HG02840 (cell line): Measurements from ENCODE around the gene SLC38A1.
"Not testable (repeated sequence)": the region's sequence is repeated elsewhere in the genome, so short reads cannot be mapped to it uniquely, and the experiment has no call there.

ENCODE experiments used
- ATAC-seq: cut with Tn5 transposase; IDR thresholded peaks from one replicate; pipeline ENCODE4 v1.9.1; 2021; ENCODE audit warnings: mild to moderate bottlenecking, moderate library complexity, moderate number of reproducible peaks; ENCODE audit not compliant: unreplicated experiment, low FRiP score

SLC38A1 gene

DNA sequence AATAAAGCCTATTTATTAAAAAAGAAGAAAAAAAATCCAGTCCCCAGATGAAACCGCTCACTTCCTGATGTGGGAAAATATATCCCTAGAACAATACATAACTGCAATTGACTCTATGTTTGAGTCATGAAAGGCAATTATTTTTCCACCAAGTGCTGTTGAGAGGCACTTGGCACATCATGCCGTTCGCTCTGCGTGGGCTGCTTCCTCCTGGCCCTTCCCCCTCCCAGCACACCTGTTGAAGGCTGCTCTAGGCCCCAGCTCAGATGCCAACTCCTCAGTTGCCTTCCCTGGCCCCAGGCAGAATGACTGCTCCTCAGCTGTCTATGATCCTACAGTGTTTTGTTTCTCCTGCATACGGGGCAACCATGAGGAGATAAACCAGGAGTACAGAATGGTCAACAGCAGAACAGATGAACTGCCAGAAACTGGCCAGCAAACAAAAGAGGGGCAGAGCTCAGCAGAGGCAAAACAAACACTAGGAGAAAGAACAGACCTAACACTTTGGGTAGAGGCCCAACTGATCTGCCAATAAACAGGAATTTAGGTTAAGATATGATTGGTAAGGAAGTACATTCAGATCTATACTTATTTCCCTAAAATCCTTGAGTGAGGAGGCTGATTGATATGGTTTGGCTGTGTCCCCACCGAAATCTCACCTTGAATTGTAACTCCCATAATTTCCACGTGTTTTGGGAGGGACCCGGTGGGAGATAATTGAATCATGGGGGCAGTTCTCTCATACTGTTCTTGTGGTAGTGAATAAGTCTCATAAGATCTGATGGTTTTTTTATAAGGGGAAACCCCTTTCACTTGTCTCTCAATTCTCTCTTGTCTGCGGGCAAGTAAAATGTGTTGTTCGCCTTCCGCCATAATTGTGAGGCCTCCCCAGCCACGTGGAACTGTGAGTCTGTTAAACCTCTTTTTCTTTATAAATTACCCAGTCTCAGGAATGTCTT, 58.6 kb downstream of the SLC38A1 start:
- ATAC-seq, result peak; percentile 58

GRCh38 chr12:46209170-46209569, 59.7 kb downstream of the SLC38A1 start:
- no peak for ATAC-seq

- ATAC-seq, result no peak
These were observed 60.5 kb downstream of the SLC38A1 start for GRCh38 chr12:46208370-46208769.

DNA sequence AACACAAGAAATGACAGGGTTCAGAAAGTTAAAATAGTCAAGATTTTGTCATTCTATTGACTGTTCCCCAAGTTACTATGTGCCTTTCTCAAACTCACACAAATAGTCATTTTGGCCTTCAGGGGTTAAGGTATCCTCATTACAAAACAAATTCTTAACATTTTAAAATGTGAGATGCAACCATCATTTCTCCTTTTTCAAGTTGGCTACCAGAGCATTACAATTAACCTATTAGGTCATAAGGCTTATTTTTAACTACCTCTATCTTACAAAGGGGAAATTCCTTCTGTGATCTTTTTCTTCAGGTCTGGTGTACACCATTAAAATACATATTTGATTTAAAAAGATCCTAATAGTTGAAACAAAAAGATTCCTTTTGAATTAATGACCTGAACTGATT, 61.2 kb downstream of the SLC38A1 start:
- ATAC-seq, result no peak

GRCh38 chr12:46206471-46206870, 62.4 kb downstream of the SLC38A1 start:
- ATAC-seq, result no peak

DNA sequence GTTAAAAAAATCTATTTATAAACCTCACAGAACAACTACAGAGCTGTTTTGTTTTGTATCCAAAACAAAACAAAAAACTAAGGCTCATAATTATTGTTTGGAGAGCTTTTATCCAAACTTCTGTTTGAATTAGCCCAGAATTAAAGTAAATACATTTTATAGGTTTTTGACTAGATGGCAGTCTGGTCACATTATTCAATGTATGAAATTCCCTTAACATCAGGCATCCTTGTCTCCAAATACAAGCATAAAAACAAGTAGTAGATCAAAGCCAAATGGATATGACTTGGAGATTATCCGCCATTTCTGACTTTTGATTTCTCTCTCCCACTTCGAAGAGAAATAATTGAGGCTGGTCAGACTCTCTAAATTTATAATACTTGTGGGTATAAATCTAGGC, 63.5 kb downstream of the SLC38A1 start:
- ATAC-seq, result no peak

GRCh38 chr12:46201284-46201789, 67.5 kb downstream of the SLC38A1 start:
- no peak for ATAC-seq

DNA sequence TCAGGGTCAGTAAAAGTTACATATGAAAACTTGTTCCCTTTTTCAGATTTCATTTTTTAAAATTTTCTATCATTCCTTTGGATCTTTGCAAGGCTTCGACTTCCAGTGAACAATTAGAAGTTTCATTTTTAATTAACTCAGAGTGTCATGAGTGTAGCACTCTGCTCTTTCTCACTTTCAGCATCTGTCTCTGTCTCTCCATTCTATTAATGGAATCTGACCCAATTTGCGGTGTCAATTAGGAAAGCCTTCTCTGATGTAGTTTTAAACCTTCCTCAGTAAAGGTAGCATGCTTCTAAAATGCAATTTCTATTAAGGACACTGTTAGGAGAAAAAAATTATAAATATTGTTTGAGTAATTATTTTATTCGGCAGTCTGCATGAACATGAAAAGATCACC, 68.3 kb downstream of the SLC38A1 start:
- no peak for ATAC-seq

- ATAC-seq, result no peak
These were observed 69.9 kb downstream of the SLC38A1 start for GRCh38 chr12:46198913-46199312.

- ATAC-seq, result no peak
These were observed 71.0 kb downstream of the SLC38A1 start for GRCh38 chr12:46197883-46198282.

- not testable (repeated sequence) for ATAC-seq
These were observed 78.3 kb downstream of the SLC38A1 start for GRCh38 chr12:46190533-46190932.

DNA sequence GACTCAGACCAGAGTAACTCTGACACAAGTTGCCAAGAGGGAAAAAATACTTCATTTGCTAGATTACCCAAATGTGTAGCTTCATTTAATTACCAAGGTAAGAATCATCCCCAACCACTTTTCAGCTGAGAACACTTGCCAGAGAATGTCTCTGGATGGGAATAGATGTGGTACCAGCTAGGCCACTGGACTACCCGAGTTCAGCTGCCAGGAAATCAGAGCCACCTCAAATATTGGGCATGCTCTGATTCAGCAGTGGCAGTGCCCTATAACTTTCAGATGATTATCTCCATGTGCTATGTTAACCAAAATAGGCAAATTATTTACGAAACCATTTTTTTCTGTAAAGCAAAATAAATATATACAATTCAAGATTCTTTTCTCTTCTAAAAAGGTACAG, 80.7 kb downstream of the SLC38A1 start:
- no peak for ATAC-seq

- ATAC-seq, result no peak
These were observed 81.8 kb downstream of the SLC38A1 start for GRCh38 chr12:46187023-46187422.

GRCh38 chr12:46186088-46186487, 82.8 kb downstream of the SLC38A1 start:
- ATAC-seq, result no peak

DNA sequence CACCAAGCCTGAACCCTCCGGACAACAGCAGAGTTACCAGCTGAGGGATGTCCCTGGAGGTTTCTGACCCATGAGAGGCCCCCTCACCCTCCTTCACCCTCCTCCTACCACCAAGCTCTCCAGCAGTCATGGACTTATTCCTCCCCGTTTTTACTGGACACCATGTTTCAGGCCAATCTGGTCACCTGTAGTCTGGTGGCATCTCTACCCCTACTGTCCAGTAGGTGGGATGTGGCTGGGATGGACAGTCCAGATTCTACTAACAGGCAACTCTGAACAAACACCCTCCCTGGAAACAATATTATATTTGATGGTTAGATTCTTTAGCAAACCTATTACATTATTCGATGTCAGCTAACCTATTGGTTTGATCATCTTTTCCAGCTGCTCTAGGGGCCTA, 83.2 kb downstream of the SLC38A1 start:
- no peak for ATAC-seq

DNA sequence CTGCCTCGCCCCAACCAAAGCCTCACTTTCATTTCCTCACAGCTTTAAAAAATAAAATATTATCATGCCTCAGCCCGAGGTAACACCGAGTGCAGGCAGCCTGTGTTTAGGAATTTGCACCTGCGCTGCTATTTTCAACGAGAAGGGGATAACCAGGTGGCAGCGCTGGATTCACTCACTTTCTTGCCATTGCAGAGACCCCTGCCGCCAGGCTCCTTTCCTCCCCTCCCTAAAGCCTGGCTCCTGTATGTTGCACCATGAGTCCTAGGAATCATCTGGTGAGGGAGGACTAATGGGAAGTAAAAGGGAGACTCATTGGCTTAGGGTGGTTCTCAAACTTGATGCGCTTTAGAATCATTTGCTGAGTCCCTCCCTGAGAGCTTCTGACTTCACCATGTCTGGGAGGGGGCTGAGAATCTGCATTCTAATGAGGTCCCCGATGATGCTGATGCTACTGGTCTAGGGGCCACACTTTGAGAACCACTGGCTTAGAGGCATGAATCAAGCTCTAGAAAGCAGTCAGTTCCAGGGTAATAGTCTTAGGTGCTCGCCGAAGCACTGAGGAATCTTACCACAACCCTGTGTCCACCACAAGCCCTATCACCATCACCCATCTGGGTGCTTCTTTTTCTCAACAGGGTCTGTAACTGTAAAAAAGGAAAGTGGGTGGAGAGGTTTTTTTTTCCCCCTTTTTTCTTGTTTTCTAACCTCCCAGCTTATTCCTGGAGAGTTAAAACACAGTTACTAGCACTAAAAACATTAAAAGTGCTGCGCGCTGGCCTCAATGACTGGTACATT, 83.8 kb downstream of the SLC38A1 start:
- no peak for ATAC-seq

DNA sequence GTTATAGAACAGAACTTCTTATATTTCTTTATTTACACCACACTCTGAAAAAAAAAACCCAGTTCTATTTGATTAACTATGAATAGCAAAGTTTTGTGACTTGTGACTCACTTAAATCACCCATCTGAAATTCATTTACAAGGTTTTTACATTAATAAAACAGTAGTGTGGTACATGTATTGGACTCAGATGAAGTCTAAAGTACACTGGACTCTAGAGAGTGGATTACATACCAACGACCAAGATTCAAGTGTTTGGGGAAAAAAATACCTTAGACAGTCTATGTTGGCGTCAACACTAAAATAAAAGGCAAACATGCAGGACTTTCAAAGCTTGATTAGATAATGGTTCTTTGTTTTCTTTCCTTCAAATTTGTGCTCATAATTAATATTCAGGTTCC, 85.7 kb downstream of the SLC38A1 start:
- no peak for ATAC-seq

DNA sequence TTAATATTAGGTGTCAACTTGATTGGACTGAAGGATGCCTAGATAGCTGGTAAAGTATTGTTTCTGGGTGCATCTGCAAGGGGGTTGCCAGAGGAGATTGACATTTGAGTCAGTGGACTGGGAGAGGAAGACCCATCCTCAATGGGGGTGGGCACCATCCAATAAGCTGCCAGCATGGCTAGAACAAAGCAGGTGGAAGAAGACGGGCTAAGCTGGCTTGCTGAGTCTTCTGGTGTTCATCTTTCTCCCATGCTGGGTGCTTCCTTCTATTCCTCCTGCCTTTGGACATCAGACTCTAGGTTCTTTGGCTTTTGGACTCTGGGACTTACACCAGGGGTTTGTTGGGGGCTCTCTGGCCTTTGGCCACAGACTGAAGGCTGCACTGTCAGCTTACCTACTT, 87.4 kb downstream of the SLC38A1 start:
- no peak for ATAC-seq

DNA sequence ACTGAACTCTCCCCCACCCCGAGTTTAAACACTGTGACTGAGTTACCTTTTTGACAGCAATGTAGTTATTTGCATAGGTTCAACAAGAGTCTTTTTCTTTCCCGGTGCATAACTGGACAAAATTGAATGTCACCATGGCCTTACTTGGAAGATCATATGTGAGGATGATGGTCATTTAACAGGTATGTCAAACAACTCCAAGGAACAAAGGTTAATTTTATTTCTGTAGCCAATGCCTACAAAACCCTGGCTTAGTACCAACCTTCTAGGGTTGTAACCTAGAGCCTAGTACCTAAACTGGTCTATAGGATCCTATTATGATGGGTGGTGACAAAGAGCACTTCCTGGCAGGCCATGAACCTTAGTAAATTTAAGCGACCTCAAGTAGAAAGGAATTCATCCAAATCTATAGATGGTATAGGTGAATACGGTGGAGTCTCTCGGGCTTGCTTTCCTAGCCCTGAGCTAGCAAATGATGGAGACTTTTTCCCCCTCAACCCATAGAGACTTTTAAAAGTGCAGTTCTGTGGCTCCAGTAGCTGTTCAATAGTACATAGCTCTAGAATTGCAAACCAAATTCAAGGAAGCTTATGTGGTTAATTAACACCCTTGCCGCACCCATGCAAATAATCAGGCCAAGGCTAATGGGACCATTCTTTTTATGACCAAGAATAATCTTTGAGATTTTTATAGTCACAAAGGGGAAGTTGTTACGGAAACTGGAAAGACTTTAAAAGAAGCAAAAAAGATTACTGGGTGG, 89.0 kb downstream of the SLC38A1 start:
- peak; percentile 59 for ATAC-seq

- no peak for ATAC-seq
These were observed 90.8 kb downstream of the SLC38A1 start for GRCh38 chr12:46177837-46178608.
